ENCODE measurements around the gene CYP19A1.
"Not testable (repeated sequence)": the region's sequence is repeated elsewhere in the genome, so short reads cannot be mapped to it uniquely, and the experiment has no call there.

The CYP19A1 gene

DNA sequence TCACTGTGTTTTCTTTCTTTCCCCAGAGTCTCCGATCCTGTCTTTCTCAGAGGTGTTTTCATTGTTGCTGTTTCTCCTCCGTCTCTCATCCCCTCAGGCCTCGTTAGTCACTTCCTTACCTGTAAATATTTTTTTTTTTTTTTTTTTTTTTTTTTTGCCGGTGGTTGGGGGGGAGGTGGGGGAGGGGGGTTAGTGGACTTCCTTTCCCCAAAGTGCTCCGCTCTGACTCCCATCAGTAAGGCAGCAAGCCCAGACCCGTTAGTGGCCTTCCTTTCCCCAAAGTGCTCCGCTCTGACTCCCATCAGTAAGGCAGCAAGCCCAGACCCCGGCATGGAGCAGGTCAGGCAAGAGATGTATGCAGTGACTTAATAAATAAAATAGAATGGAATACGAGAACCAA is 146.6 kb downstream of the CYP19A1 start:
- TF ChIP-seq, protein P1, sequence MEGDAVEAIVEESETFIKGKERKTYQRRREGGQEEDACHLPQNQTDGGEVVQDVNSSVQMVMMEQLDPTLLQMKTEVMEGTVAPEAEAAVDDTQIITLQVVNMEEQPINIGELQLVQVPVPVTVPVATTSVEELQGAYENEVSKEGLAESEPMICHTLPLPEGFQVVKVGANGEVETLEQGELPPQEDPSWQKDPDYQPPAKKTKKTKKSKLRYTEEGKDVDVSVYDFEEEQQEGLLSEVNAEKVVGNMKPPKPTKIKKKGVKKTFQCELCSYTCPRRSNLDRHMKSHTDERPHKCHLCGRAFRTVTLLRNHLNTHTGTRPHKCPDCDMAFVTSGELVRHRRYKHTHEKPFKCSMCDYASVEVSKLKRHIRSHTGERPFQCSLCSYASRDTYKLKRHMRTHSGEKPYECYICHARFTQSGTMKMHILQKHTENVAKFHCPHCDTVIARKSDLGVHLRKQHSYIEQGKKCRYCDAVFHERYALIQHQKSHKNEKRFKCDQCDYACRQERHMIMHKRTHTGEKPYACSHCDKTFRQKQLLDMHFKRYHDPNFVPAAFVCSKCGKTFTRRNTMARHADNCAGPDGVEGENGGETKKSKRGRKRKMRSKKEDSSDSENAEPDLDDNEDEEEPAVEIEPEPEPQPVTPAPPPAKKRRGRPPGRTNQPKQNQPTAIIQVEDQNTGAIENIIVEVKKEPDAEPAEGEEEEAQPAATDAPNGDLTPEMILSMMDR (IDR thresholded peaks at IDR 0.05; ENCODE audit: borderline replicate concordance, control extremely low read depth, extremely low read depth, insufficient read depth, missing control alignments): no peak
- DNase-seq (ENCODE audit: low spot score): no peak
- in situ Hi-C loops (cut with MboI; ENCODE audit: low sequenced_read_pairs, unreplicated experiment): no loop called here

DNA sequence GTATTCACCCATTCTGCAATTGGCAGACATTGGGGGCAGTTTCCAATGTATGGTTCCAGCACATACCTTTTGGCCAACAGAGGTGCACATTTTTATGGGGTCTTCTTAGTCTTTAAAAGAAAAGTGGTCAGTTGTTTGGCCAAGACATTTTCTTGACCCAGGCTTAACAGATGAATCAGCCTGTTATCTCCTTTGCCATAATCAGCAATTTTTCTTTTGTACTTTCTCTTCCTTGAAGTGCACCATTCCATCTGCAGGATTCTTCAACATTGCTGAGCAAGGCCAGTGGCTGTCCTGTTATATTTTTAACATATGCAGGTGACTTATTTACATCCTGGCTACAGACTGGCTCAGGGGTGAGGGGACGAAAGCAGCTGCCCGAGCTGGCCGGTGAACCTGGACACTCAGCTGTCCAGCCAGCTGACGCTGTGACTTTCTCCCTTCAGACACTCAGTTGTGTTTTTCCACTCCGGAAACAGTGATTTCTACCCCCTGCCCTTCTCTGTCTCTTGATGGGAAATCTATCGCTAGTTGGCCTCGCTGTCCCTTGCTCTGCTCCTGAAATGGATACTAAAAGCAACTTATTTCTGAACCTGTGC is 147.2 kb downstream of the CYP19A1 start:
- in situ Hi-C loops (cut with MboI; ENCODE audit: low sequenced_read_pairs, unreplicated experiment): no loop called here
- TF ChIP-seq, protein P1 (IDR thresholded peaks at IDR 0.05; ENCODE audit: borderline replicate concordance, control extremely low read depth, extremely low read depth, insufficient read depth, missing control alignments): no peak
- no peak for DNase-seq (ENCODE audit: low spot score)

DNA sequence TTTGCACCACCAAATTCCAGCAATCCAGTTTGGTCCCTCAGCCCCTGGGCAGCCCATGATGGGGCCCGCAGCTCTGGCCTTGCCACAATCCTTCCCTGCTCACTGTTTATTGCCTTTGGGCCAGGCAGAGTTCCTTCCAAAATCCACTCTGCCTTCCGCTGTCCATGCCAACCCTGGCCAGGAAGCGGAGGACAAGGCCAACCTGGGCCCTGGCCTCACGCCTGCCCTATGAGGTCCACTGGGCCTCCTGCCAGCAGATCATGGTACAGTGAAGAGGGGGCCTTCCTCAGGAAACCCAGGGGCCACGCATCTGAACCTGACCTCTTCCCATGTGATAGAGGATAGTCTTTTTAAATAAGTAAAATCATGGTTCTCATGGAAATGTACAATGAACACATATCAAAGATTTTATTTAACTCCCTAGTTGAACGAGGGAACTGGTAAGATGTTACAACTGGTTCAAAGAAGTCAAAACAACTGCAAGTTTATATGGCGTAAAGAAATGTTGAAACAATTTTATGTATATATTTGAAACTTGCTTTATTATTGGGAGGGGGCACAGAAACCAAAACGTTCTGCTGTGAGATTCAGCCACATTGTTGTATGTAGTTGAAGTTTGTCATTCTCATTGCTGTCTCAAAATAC is 147.8 kb downstream of the CYP19A1 start:
- no peak for DNase-seq (ENCODE audit: low spot score)
- in situ Hi-C loops (cut with MboI; ENCODE audit: low sequenced_read_pairs, unreplicated experiment): no loop called here
- TF ChIP-seq, protein P1 (IDR thresholded peaks at IDR 0.05; ENCODE audit: borderline replicate concordance, control extremely low read depth, extremely low read depth, insufficient read depth, missing control alignments): no peak

DNA sequence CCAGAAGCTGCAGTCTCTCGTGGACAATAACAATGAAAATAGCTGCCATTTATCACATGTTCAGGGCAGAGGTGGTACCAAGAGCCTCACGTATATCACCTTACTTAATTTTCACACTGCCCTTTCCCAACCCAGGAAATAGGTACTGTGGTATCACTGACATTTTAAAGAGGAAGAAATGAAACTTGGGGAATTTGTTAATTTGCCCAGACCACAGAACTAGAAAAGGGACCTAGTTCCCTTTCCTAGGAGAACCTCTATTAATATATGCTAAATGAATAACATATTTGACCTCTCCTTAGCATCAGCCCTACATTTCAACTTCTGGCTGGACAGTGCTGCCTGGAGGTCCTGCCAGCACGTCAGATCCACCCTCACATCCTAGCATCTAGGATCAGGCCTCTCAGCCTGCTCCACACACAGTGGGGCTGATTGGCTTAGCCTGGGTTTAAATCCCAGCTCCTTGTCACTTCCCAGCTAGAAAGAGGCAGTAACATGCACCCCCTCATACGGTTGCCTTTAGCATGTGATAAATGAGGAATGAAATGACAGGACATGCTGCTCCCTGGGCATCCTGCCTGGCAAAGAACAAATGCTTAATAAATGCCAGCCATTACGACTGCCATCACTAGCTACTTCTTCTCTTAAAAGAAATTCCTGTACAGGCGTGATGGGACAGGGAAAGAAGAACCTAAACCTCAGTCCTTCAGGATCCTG is 148.6 kb downstream of the CYP19A1 start:
- TF ChIP-seq, protein P1 (IDR thresholded peaks at IDR 0.05; ENCODE audit: borderline replicate concordance, control extremely low read depth, extremely low read depth, insufficient read depth, missing control alignments): no peak
- DNase-seq (ENCODE audit: low spot score): no peak
- in situ Hi-C loops (cut with MboI; ENCODE audit: low sequenced_read_pairs, unreplicated experiment): no loop called here

DNA sequence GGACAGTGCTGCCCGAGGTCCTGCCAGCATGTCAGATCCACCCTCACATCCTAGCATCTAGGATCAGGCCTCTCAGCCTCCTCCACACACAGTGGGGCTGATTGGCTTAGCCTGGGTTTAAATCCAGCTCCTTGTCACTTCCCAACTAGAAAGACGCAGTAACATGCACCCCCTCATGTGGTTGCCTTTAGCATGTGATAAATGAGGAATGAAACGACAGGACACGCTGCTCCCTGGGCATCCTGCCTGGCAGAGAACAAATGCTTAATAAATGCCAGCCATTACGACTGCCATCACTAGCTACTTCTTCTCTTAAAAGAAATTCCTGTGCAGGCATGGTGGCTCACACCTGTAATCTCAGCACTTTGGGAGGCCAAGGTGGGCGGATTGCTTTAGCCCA is 149.6 kb downstream of the CYP19A1 start:
- DNase-seq (ENCODE audit: low spot score); in situ Hi-C loops (cut with MboI; ENCODE audit: low sequenced_read_pairs, unreplicated experiment): not testable (repeated sequence)

DNA sequence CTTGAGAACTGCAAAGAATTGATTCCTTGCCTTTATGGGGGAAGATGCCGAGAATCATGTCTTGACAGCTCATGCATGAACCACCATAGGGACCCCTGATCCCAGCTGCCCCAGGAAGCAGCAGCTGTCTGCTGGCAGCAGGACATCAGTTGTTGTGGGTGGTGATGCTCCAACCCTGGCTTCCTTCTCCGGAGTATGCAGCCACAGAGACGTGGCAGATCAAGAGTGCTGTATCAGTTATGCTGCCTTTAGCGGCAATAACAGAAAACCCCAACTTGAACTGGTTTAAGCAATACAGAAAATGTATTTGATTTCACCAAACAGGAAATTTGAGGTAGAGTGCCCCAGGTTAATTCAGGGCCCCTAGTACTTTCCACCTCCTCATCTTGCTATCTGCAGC is 151.5 kb downstream of the CYP19A1 start:
- in situ Hi-C loops (cut with MboI; ENCODE audit: low sequenced_read_pairs, unreplicated experiment): no loop called here

More for the DNA sequence above, 151.5 kb downstream of the CYP19A1 start:
- TF ChIP-seq, protein P1 (IDR thresholded peaks at IDR 0.05; ENCODE audit: borderline replicate concordance, control extremely low read depth, extremely low read depth, insufficient read depth, missing control alignments): no peak
- no peak for DNase-seq (ENCODE audit: low spot score)

Data from GM13976 (cell line).